Activated CD8-positive, alpha-beta memory T cell treated with anti-CD3 and anti-CD28 coated beads, Interleukin-2, amount 50 U/mL, for 24 hours (primary cell): Measurements from ENCODE around the gene SLCO4A1.

Experiments
- DNase-seq: peaks from one replicate; pipeline ENCODE4 v3.0.0-alpha.2; 2020; ENCODE audit errors: extremely low read depth

SLCO4A1 gene

DNA sequence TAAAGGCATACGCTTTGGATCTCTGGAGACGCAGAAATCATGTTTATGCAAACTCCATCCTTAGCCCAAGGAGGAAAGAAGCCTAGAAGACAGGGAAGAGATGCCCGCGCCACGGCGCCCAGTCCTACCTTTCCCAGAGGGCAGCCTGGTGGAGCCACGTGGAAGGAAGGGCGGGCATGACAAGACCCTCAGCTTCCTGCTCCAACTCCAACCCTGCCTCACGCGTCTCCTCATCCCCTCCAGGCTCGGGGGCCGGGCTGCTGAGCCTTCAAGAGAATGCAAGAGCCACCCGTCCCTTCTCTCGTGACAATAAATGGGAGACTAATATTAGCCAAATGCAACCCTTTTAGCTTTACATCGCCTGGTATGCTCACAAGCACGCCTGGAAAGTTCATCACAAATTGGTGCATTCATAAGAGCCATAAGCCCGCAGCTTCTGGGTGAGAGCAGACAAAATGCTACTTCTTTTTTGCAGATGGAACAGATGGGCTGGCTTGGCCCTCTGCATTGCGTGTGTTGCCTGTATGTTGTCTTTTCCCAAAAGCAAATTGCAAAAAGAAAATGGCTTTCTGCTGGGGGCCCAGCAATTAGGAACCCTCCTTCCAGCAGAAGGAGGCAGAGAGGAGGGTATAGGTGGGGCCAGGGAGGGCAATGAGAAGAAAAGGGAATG, 58.1 kb downstream of the SLCO4A1 start:
- DNase-seq: no peak

DNA sequence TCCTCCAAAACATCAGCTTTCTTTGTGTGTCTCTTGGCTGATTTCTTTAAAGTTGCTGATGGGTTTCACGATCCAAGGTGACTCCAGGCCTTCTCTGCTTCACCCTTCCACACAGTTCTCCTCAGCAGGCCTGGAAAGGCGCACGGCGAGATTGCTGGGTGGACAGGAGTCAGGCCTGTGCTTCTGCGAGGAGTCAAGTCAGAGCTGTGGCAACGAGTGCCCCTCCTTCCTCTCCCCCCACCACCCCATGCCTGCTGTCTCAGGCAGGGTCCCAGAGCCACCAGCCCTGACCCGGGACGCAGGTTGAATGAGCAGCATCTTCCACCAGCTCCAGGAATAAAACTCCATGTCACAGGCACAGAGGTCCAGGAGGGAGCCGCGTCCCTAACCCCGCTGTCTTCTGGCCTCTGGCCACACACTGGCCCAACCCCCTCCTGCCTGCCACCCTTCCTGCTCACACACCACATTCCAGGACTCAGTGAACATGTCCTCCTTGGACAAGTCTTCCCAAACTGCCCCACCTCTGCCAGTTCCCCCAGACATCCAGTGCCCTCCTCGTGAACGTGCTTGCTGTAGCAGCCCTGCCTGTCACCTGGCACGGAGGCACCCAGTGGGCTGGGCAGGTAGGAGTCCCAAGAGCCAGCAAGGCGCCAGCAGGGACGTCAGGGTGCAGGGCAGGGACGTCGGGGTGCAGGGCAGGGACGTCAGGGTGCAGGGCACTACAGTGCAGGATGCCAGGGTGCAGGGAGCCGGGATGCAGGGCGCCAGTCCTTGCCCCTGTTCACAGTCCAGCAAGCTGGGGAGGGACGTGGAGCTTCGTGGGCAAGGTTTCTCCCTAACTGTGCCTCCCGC, 59.1 kb downstream of the SLCO4A1 start:
- DNase-seq: no peak

DNA sequence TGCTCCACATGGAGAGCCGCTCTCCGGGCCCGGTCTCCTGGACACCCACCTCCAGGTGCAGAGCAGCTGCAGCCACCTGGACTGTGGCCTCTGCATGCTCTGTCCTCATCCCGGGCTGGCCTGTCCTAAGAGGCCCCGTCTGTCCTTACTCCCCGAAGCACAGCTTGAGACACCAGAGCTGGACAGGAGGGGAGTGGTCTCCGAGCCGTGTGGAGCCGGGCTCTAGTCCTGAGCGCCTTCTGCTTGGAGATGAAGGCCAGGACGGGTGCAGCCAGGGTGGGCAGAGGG, 59.7 kb downstream of the SLCO4A1 start:
- DNase-seq: no peak

DNA sequence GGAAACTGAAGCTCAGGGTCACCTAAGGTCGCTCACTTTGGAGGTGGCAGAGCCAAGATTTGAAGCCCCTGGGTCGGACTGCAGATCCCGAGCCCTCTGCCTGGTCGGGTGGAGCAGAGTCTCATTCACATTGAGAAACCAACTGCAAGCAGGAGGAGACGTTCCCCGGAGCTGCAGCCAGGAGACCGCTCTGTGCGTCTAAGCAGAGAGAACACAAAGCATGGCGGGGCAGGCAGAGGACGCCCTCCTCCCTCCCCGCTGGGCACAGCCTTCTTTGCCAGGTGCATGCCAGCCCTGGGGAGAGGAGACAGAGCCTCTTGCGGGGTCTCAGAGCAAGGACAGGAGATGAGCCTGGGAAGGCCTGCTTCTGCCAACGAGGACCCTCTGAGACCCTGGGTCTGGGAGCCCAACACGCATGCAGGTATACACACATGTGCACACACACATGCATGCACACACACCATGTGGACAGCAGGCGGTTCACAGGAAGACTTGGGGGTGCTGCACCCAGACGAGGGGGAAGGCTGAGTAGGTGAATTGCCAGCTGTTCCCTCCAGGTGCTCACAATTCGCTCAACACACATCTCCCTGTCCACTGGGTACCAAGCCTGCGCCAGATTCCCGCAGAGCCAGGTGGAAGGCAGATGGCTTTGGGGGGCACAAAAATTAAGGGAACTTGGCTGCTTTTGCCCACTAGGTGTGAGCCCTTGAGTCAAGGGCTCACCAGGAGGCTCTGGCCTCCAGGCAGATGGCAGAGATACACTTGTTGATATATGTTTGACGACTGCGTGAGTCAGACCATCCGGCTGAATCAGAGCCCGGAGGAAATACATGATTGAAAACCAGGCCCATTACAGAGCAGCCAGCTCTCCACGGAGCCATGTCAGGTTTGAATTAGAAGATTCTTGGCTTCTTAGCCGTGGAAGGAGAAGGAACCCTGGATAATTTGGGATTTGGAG, 60.9 kb downstream of the SLCO4A1 start:
- DNase-seq: no peak

DNA sequence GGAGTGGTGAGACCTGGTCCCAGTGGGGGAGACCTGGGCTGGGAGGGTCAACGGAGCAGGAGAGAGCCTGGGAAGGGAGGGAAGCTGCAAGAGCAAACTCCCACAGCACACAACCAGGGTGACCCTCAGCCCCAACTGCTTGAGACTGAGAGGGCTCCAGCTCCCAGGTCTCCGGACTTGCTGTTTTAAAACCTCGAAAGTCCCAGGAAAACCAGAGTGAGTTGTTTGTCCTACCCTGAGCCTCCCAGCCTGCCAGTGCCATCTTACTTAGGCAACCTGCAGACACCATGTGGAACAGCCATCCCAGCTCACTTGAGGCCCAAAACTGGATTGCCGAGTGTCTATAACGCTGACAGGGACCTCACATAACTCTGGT, 61.5 kb downstream of the SLCO4A1 start:
- no peak for DNase-seq

DNA sequence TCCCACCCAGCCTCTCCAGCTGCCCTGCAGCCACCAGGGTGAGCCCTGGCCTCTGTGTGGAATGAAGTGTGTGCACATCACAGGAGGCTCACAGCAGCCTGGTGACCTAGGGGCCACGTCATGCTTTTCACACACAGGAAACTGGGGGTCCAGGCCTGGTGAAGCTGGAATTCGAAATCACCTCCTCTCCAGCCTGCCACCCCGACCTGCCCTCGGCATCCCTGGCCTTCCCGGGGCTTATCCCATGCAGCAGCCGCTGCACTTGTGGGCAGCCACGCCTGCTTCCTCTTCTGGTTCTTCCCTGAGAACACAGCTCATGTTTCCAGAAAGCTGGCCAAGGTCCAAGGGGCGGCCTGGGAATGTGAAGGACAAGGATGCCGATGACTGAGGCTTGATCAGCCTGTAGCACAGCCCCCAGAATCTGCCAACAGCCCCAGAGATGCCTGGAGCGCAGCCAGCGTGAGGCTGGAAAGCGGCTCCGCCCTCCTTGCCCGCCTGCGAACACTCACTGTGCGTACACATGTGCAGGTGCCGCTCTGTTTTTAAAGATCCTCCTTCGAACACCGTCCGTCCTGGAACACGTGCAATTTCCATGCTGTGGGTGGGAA, 62.1 kb downstream of the SLCO4A1 start:
- no peak for DNase-seq

DNA sequence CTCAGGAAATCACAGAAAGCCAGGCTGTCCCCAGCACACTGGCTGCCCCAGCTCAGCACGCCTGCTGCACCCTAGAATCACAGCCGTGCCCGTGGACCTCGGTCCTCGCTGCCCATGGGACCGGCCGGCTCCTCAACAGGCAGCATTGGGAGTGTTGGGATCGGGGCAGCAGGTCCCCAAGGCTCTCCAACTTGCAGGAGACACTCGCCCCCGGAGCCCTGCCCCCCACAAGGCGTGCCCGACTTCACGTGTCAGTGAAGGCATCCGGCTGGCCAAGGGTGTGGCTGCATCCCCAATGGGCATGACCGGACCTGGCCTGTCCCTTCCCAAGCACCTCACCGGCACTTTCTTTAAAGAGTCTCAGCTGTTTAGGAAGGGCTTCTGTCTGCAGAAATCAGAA, 63.3 kb downstream of the SLCO4A1 start:
- no peak for DNase-seq

DNA sequence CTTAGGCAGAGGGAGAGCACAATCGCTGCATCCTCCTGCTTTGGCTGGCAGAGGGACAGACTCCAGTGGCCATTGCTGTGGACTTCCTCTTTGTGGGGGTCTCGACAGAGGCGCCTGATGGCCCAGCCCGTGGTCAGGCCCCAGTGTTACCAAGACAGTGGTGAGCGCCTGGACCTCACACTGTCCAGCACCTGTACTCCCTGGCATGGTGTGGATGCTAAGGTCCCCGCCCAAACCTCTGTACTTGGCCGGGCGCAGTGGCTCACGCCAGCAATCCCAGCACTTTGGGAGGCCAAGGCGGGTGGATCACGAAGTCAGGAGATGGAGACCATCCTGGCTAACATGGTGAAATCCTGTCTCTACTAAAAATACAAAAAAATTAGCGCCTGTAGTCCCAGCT, 64.0 kb downstream of the SLCO4A1 start:
- DNase-seq: no peak

DNA sequence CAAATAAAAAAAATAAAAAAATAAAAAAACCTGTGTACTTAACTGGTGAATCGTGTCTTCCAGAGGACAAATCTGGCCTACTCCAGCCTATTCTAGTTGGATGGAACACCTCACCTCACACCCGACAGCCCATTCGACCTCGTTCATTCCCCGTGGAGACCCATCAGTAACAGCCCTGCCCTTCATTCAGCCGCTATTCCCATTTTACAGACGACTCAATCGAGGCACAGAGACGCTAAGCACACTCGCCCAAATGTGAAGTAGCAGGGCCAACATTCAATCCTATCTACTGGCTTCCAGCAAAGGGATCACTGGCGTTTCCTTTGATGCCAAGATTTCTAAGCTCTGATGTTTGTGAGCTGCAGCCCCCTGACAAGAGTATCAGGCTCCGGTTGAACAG, 64.6 kb downstream of the SLCO4A1 start:
- no peak for DNase-seq

DNA sequence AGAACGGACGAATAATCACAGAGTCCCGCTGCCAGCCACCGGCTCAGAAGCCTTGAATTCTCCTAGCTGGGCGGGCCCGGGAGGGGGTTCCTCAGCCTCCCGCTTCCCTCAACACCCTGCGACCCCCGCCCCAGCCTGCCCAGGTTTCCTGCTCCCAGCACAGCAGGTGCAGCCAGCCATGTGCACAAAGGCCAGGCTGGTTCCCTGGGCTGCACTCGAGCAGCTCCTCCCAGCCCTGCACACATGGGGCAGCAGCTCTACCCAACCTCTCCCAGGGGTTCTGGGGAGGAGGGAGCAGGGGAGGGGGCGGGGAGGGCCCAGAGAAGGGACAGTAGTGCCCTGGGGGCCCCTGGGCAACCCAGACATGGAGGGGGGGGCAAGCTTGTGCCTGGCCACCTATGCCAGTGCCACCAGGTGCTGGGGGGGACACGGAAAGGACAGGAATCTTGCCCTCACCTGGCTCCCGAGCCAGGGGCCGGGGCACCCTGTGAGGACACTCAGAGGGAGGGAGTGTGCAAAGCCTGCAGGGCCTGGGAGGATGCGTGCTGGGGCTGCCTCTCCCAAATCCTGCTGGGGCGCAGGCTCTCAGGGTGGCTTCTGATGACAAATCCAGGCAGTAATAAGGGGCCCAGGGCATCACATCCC, 65.1 kb downstream of the SLCO4A1 start:
- no peak for DNase-seq

DNA sequence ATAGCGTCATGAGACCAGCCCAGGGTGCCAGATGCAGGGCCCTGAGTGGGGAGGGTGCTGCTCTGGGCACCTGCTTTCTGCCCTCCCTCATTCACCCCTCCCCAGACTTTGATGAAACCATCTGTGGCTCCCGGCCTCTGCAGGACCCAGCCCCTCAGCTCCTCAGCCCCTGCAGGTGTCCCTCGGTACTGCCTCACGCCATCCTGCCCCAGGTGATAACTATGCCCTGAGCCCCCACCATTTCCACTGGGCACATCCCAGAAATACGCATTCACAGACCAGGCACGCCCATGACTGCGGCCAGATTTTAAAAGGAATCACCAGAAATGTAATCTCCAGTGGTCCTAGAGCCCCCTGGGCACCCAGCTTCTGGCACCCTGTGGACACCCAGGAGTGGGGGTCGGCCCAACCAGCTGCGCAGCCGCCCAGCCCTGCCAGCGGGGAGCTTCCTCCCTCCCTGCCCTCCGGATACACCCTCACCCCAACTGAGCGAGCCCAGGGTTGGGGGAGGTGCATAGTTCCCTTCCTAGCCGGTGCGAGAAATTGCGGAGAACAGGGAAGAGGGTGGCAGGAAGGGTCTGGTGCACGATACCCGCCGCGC, 65.7 kb downstream of the SLCO4A1 start:
- DNase-seq: no peak

DNA sequence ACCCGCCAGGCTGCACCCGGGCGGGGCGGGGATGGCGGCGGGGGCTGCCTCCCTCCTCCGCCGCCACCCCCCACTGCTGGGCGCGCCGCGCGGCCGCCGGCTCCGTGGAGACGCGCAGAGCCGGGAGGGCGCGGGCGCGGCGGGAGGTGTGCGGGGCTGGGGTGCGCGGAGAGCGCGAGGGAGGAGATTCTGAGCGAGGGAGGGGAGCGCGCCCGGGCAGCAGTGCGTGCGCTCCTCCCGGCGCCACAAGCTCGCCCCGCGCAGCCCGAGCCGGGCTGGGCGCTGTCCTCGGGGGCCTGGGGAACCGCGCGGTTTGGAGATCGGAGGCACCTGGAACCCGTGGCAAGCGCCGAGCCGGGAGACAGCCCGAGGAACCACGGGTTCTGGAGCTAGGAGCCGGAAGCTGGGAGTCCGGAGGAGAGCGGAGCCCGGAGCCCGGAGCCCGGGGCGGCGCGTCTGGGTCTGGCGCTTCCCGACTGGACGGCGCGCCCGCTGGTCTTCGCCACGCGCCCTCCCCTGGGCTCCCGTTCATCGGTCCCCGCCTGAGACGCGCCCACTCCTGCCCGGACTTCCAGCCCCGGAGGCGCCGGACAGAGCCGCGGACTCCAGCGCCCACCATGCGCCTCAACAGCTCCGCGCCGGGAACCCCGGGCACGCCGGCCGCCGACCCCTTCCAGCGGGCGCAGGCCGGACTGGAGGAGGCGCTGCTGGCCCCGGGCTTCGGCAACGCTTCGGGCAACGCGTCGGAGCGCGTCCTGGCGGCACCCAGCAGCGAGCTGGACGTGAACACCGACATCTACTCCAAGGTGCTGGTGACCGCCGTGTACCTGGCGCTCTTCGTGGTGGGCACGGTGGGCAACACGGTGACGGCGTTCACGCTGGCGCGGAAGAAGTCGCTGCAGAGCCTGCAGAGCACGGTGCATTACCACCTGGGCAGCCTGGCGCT, 66.6 kb downstream of the SLCO4A1 start, which contains the start of gene NTSR1:
NTSR1 (plus strand) TSS at position 246 of the 946 bp plus-strand sequence; CDS start at position 618, 372 bp downstream.
- no peak for DNase-seq

DNA sequence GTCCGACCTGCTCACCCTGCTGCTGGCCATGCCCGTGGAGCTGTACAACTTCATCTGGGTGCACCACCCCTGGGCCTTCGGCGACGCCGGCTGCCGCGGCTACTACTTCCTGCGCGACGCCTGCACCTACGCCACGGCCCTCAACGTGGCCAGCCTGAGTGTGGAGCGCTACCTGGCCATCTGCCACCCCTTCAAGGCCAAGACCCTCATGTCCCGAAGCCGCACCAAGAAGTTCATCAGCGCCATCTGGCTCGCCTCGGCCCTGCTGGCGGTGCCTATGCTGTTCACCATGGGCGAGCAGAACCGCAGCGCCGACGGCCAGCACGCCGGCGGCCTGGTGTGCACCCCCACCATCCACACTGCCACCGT, 67.2 kb downstream of the SLCO4A1 start:
- no peak for DNase-seq

DNA sequence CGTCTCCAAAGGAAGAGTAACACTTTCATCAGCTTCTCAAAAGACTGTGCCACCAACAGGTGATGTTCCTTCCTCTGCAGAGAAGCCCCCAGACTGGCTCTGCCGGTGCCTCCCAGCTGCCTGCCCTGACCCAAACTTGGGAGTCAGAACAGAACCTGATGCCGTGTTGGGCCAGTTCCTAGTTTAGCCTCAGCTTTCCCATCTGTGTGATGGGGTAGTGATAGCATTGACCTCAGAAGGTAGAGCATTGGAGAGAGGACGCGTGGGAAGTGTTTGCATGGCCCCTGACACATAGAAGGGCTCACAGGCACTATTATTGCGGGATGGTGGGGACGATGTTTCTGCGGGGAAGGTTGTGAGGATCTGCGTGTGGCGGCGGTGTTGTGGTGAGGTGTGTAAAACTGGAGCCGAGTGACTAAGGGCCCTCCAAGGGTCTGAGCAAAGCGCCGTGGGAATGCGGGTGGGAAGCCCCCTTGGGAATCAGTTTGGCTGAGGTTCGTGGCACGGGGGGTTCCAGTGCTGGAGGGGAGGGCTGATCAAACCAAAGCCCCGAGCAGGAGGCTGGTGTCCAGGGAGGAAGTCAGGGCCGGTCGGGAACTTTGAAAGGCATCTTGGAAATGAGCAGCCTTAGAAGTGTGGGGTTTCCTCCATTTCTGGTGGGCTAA, 68.0 kb downstream of the SLCO4A1 start:
- DNase-seq: no peak

DNA sequence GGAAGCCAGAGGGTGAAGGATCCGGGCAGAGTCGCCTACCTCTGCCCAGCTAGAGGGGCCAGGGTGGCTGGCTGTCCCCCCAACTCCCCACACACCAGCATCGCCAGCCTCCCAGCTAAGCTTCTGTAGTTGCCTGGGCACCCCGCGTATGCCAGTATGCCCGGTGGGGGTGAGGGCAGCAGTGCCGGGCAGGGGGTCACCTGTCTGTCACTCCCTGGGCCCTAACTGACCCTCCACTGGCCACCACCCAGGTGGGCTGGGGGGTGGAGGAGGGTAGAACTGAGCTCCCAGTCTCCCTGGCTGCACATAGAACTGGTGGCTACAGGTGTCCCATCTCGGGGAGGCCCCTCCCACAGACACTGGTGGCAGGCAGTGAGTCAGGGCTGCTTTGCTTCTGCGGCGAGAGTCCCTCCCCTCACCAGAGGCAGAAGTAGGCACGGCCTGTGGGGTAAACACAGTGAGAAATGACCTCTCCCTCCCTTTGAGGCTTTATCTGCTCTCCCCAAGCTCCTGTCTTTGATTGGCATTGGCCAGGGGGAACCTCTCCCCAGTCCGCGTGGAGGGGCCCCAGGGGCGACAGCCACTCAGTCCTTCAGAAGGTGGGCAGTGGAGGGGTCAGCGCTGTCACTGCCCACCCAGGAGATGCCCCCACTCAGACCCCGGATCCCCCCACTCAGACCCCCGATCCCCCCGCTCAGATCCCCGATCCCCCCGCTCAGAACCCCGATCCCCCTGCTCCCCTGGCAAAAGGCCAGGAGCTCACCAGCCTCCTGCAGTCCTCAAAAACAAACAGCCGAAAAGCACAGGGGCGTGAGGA, 68.8 kb downstream of the SLCO4A1 start:
- no peak for DNase-seq

DNA sequence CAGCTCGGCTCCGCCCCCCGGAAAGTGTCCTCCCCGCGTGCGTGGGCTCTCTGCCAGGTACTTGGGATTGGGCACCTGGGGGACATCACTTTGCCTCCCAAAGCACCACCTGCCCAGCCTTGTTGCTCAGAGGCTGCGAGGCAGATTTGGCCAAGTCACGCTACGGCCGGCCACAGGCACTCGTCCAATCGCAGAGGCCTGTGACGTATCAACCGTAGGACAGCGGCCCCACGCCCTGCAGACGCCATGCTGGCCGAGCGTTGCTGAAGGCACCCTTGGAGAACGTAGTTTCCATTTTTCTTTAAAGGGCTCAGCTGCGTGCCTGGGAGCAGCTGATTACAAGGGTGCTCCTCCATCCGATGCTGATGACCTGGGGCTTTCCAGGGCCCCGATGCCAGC, 69.4 kb downstream of the SLCO4A1 start:
- no peak for DNase-seq

DNA sequence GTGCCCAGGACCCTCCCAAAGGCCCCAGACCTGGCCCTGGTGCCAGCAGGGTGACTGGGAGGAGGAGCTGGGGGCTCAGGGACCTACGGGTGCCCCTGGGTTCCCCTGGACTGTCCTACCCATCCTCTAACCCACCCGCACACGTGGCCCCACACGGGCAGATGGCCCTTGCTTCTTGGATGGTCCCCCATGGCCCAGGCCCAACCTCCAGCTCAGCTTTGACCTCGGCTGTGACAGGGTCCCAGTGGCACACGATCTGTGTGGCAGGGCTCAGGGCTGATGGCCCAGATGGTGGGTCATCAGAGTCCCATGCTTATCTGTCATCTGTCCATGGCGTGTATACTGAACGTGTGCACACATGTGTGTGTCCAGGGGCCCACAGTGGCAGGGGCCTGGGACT, 70.3 kb downstream of the SLCO4A1 start:
- DNase-seq: no peak

DNA sequence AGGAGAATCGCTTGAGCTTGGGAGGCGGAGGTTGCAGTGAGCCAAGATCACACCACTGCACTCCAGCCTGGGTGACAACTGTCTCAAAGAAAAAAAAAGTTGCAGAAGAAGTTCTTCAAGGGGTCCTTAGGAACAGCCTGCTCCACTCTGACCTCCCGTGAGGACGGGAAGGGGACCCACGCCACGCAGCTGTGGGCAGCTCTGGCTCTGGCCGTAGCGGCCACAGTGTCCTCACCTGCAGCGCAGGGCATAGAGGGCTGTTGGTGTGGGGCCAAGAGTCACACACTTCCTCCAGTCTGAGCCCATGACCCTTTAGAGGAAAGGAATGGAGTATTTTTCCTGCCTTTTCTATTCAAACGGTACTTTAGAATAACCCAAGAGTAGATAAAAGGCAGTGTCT, 71.7 kb downstream of the SLCO4A1 start:
- DNase-seq: no peak

DNA sequence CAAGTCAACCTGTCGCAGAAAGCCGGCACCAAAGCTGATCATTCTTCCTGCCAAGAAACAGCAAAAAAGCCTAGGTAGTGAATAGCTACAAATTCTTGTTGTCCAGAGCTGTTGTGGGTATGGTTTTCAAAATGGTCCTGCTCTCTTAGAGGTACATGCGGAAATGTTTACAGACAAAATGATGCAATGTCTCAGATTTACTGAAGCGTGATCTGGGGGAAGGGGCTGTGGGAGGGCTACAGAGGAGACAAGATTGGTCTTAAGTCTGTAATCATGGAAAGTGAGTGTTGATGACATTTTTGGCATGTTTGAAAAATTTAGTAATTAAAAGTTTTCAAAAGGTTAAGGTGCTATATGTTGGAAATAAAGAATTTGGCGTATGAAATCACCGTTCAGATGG, 72.5 kb downstream of the SLCO4A1 start:
- no peak for DNase-seq
